HEK293T (cell line): ENCODE results near the gene SGF29.

Source experiments
- BHLHE40 ChIP-seq: fragments of 450-650 bp; IDR thresholded peaks from 2 replicates; pipeline ENCODE4 v1.6.1; 2016; ENCODE audit warnings: mild to moderate bottlenecking, moderate library complexity, borderline replicate concordance
- CTBP1 ChIP-seq: fragments of 450-650 bp; IDR thresholded peaks from 2 replicates; pipeline ENCODE4 v1.6.1; 2016; ENCODE audit warnings: borderline replicate concordance
- ELF4 ChIP-seq: fragments of 450-650 bp; IDR thresholded peaks from 2 replicates; pipeline ENCODE4 v1.6.1; 2017; ENCODE audit warnings: antibody characterized with exemption
- FOXM1 ChIP-seq: fragments of 450-650 bp; IDR thresholded peaks from 2 replicates; pipeline ENCODE4 v1.6.1; 2017; ENCODE audit warnings: mild to moderate bottlenecking, borderline replicate concordance
- HDGF ChIP-seq: fragments of 450-650 bp; IDR thresholded peaks from 2 replicates; pipeline ENCODE4 v1.6.1; 2017; ENCODE audit warnings: antibody characterized with exemption, borderline replicate concordance
- L3MBTL2 ChIP-seq: fragments of 450-650 bp; conservative IDR thresholded peaks from 2 replicates; pipeline ENCODE4 v1.6.1; 2016; ENCODE audit warnings: mild to moderate bottlenecking
- SP1 ChIP-seq: fragments of 450-650 bp; IDR thresholded peaks from 2 replicates; pipeline ENCODE4 v1.6.1; 2017
- SUZ12 ChIP-seq: fragments of 450-650 bp; IDR thresholded peaks from 2 replicates; pipeline ENCODE4 v1.6.1; 2016; ENCODE audit warnings: mild to moderate bottlenecking

GRCh38 chr16:28532940-28533647 is 20.6 kb upstream of the SGF29 start:
- no peak for TF ChIP-seq SUZ12
- TF ChIP-seq FOXM1: no peak
- TF ChIP-seq SP1: no peak
- no peak for TF ChIP-seq L3MBTL2
- no peak for TF ChIP-seq ELF4
- TF ChIP-seq CTBP1: no peak
- no peak for TF ChIP-seq BHLHE40
- no peak for TF ChIP-seq HDGF
